K562 (cell line): ENCODE measurements around the gene SELENOT. TPM values are rescaled to one million over a fixed set of nuclear protein-coding genes. Genes with fewer than 3 reads are reported as not detected.

Experiments used
- CBX8 ChIP-seq: fragments of 200-600 bp; sonication (generic); IDR thresholded peaks from 2 replicates; pipeline ENCODE4 v1.6.1; 2012; ENCODE audit warnings: borderline replicate concordance, mixed run types, low read depth, mild to moderate bottlenecking, moderate library complexity, mixed read lengths, low read length, control low read depth, inconsistent platforms; ENCODE audit not compliant: poor library complexity, severe bottlenecking; ENCODE audit errors: extremely low read depth
- CTCFL ChIP-seq: IDR thresholded peaks from 2 replicates; pipeline ENCODE4 v1.6.1; 2011; ENCODE audit warnings: borderline replicate concordance, low read depth, mild to moderate bottlenecking, moderate library complexity, low read length; ENCODE audit not compliant: insufficient read depth, poor library complexity, severe bottlenecking
- E2F6 ChIP-seq, 2 experiments: IDR thresholded peaks; 2 replicates each; pipeline ENCODE4 v1.6.1; 2011; ENCODE audit warnings: borderline replicate concordance in 1 of 2, control low read depth in 1 of 2, low read depth in 1 of 2, low read length in 1 of 2, mild to moderate bottlenecking in 1 of 2, mixed read lengths in 1 of 2, moderate library complexity in 1 of 2; ENCODE audit not compliant: insufficient read depth in 1 of 2, insufficient read length in 1 of 2, poor library complexity in 1 of 2, severe bottlenecking in 1 of 2; ENCODE audit errors: extremely low read depth in 1 of 2
- FOXP4 ChIP-seq: sonication (generic); formaldehyde crosslinking; IDR thresholded peaks from 2 replicates; pipeline ENCODE4 v1.8.0; 2022; ENCODE audit warnings: mild to moderate bottlenecking, missing genetic modification reagents, borderline replicate concordance
- IRF1 ChIP-seq: sonication (generic); formaldehyde crosslinking; IDR thresholded peaks from 2 replicates; pipeline ENCODE4 v1.8.0; 2022; ENCODE audit warnings: missing genetic modification reagents, mild to moderate bottlenecking, borderline replicate concordance
- MAFF ChIP-seq: IDR thresholded peaks from 2 replicates; pipeline ENCODE4 v1.6.1; 2012; ENCODE audit warnings: low read length, improper control_type of control experiment
- MAFG ChIP-seq: fragments of 450-650 bp; conservative IDR thresholded peaks from 2 replicates; pipeline ENCODE4 v1.6.1; 2016; ENCODE audit warnings: missing genetic modification characterization, missing compliant biosample characterization
- MAFK ChIP-seq: IDR thresholded peaks from 2 replicates; pipeline ENCODE4 v1.6.1; 2011; ENCODE audit warnings: low read length, improper control_type of control experiment
- MBD1 ChIP-seq: fragments of 250-450 bp; sonication (Bioruptor Pico); IDR thresholded peaks from 2 replicates; pipeline ENCODE4 v1.8.0; 2022; ENCODE audit warnings: inconsistent platforms
- NFE2 ChIP-seq: IDR thresholded peaks from 2 replicates; pipeline ENCODE4 v1.6.1; 2014; ENCODE audit warnings: antibody characterized with exemption, low read depth
- NUFIP1 ChIP-seq: fragments of 450-650 bp; IDR thresholded peaks from 2 replicates; pipeline ENCODE4 v1.6.1; 2018; ENCODE audit not compliant: partially characterized antibody
- RBFOX2 ChIP-seq: fragments of 200-400 bp; formaldehyde crosslinking; IDR thresholded peaks from 2 replicates; pipeline ENCODE4 v1.6.1; 2017; ENCODE audit warnings: low read depth, mild to moderate bottlenecking, low read length, moderate library complexity
- SAFB ChIP-seq: fragments of 200-400 bp; formaldehyde crosslinking; IDR thresholded peaks from 2 replicates; pipeline ENCODE4 v1.6.1; 2017; ENCODE audit warnings: low read depth, low read length, borderline replicate concordance
- TFE3 ChIP-seq: fragments of 450-650 bp; formaldehyde crosslinking; IDR thresholded peaks from 2 replicates; pipeline ENCODE4 v1.4.0; 2020; ENCODE audit warnings: mild to moderate bottlenecking, mixed read lengths
- ZNF175 ChIP-seq: fragments of 200-800 bp; sonication (Bioruptor generic); IDR thresholded peaks from 2 replicates; pipeline ENCODE4 v1.6.1; 2016; ENCODE audit warnings: low read depth, mild to moderate bottlenecking, missing genetic modification characterization, missing compliant biosample characterization
- ZNF316 ChIP-seq: fragments of 450-650 bp; IDR thresholded peaks from 2 replicates; pipeline ENCODE4 v1.6.1; 2016
- polyA plus RNA-seq, 8 experiments: library from polyadenylated mRNA; depleted of rRNA in 4 of 8; stranded (reverse) in 5 of 8; unstranded in 3 of 8; fragments of >200 nt; fragmentation: Nextera tagmentation in 2 of 8; fragmentation: Illumina TruSeq in 1 of 8; extraction: Ambion mirVana in 2 of 8; extraction: Trizol in 1 of 8; gene quantifications; 2 replicates each; pipeline versions ENCODE4 v1.2.1 to v1.2.3, GENCODE V29; 2011 to 2014; ENCODE audit warnings: inconsistent platforms in 1 of 8, missing spikeins in 1 of 8
- total RNA-seq, 7 experiments: library from RNA; depleted of rRNA in 6 of 7; stranded (reverse); fragments of >200 nt in 6 of 7; fragmentation: Illumina TruSeq in 2 of 7; extraction: Trizol in 2 of 7; gene quantifications; 2 replicates each; pipeline versions ENCODE4 v1.2.1 to v1.2.3, GENCODE V29; 2011 to 2021; ENCODE audit warnings: low replicate concordance in 1 of 7

The SELENOT gene
- total and polyA plus RNA-seq, 9 of the 15 experiments (the other 6 are each of a cell fraction or from before 2014, with no cell fraction given), result 33.0 to 411 (median 91.9) TPM

- TF ChIP-seq E2F6 (IDR thresholded peaks at IDR 0.05; ENCODE audit: borderline replicate concordance in 1 of 2, extremely low read depth in 1 of 2, insufficient read depth in 1 of 2, insufficient read length in 1 of 2, low read depth in 1 of 2, low read length in 1 of 2, poor library complexity in 1 of 2, severe bottlenecking in 1 of 2) (no peak), NFE2 (peak; percentile 70), ZNF175 (CRISPR knock-in tag) (no peak), FOXP4 (no peak), MAFK (peak; percentile 79), ZNF316 (peak; percentile 95), MAFG (peak; percentile 71), NUFIP1 (no peak), MBD1 (no peak), SAFB (no peak), IRF1 (CRISPR knock-in tag) (no peak), CTCFL (no peak), RBFOX2 (no peak), MAFF (peak; percentile 85), TFE3 (no peak), CBX8 (no peak)
These were observed 9.9 kb downstream of the SELENOT start (continued) for GRCh38 chr3:150613034-150613433.
